Psoas muscle (tissue), 8 donors: ENCODE results near the gene KIAA1217. TPM values are rescaled to one million over a fixed set of nuclear protein-coding genes. Genes with fewer than 3 reads are reported as not detected.

ENCODE experiments used
- ATAC-seq, 4 donors: fragments of 200-7000 bp; cut with Tn5 transposase; one replicate each; pipeline ENCODE4 v1.9.1; 2020; ENCODE audit warnings: moderate library complexity in 3 of 4, mild to moderate bottlenecking in 2 of 4
- DNase-seq, 2 donors: peaks; one replicate each; pipeline ENCODE4 v3.0.0-alpha.2; 2020
- H3K27ac ChIP-seq: fragments of 200-600 bp; one replicate; pipeline ENCODE4 v1.8.0; 2022
- H3K27me3 ChIP-seq, 3 donors: fragments of 200-600 bp in 1 of 3; one replicate each; pipeline versions ENCODE4 v1.6.1 to v1.8.0; 2013 to 2022; ENCODE audit warnings: low read length in 2 of 3, mild to moderate bottlenecking in 2 of 3, moderate library complexity in 1 of 3; ENCODE audit not compliant: insufficient read depth in 3 of 3
- H3K36me3 ChIP-seq, 2 donors: fragments of 200-600 bp in 1 of 2; one replicate each; pipeline versions ENCODE4 v1.6.1 to v1.8.0; 2013 to 2022; ENCODE audit warnings: low read depth in 1 of 2, mild to moderate bottlenecking in 1 of 2, moderate library complexity in 1 of 2; ENCODE audit not compliant: insufficient read depth in 1 of 2
- H3K4me1 ChIP-seq: fragments of 200-600 bp; one replicate; pipeline ENCODE4 v1.8.0; 2022
- H3K4me3 ChIP-seq: fragments of 200-600 bp; one replicate; pipeline ENCODE4 v1.8.0; 2022; ENCODE audit warnings: mild to moderate bottlenecking
- H3K9me3 ChIP-seq: fragments of 200-600 bp; one replicate; pipeline ENCODE4 v1.8.0; 2022
- WGBS, 3 donors: extraction: QIAGEN DNeasy Blood & Tissue Kit; methylation state at CpG; one replicate each; pipeline versions ENCODE4 v1.1.6 to v1.1.7; 2013; 5-methylcytosine and 5-hydroxymethylcytosine counted together
- intact Hi-C, 2 donors: fragments of 100-400 bp; cut with DNase I; formaldehyde crosslinking; loops; one replicate each; pipeline versions ENCODE4 v1.11.0 to v1.14.2; 2022
- polyA plus RNA-seq, 3 donors: library from polyadenylated mRNA; stranded (reverse); fragments of 200-250 nt; gene quantifications; one replicate each; pipeline ENCODE4 v1.2.3, GENCODE V29; 2013
- total RNA-seq, 4 donors: library from RNA; stranded (reverse); fragmentation: NEBNext Ultra II Directional in 2 of 4; extraction: Animal tissue kit (Norgen Biotek cat#: 25700) in 2 of 4; gene quantifications; one replicate each; pipeline versions ENCODE4 v1.2.1 to v1.2.4, GENCODE V29; 2021 to 2023
- TF ChIP-seq, protein P1 (sequence below): fragments of 200-600 bp; IDR thresholded peaks from one replicate; pipeline ENCODE4 v1.8.0; 2022; ENCODE audit warnings: antibody characterized with exemption
- donor health status: healthy with polysubstance abuse.
- donor health status: DM: no; HTN: no; CAD: no; lungs with moderate emphysema.
- donor health status: Bipolar disorder and iron deficiency.
- donor health status: healthy.
- donor health status: DM: yes; HTN: yes; CAD: no.
- donor health status: DM: no; HTN: no; CAD: no.
- donor health status: DM: no; HTN: no; CAD: no.
- donor health status: DM: yes; HTN: yes; CAD: no.

KIAA1217 gene
- total and polyA plus RNA-seq, 7 donors, result 8.9 to 169 (median 65.9) TPM

DNA sequence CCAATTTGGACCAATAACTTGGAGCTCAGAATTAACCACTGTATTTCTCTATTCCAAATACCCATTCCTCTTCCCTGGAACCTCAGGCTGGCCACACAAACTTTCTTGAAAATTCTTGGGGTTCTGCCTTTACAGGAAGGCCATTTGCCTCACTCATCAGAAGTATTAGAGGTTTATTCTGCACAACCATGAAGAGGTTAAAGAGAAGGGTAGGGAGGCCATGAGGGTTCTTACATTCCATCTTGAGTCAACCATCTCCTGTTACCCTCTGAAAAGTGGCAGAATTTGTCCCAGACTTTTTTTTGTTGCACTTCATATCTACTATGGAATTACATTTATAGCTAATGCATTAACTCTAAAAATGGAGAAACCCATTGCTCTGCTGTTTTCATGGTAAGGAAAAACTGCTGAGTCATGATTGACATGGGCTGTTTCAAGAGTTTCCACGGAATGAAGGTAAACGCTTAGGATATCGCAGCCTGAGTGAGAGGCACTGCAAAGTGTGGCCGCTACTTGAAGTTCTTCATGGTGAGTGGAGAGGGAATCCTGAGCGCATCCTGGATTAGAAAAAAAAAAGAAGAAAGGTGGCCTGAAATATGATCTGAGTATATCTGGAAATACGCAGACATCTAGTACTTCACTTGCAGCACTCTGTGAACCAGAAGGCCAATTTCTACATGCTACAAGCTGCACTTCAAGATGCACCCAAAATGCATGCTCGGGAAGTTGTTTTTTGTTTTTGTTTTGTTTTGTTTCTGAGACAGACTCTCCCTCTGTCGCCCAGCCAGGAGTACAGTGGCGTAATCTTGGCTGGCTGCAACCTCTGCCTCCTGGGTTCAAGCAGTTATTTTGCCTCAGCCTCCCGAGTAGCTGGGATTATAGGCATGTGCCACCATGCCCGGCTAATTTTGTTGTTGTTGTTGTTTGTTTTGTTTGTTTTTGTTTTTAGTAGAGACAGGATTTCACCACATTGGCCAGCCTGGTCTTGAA, 83.7 kb downstream of the KIAA1217 start:
- Histone ChIP-seq H3K36me3 (peaks cover 0 to 9% of the 10 kb centered on the region in 2 donors), H3K4me1 (peaks cover 30% of the 10 kb centered on the region), H3K9me3 (no peaks in the 10 kb centered on the region), H3K4me3 (no peak overlapping the region), H3K27me3 (no peaks in the 10 kb centered on the region), H3K27ac (peak overlapping the region; percentile 82)
- intact Hi-C loops, result loop anchor here in 1 of 2 donors (2.0 to 5.0 kb wide), 2 partner anchors 16 to 80 kb away; no protein-coding TSS in a partner anchor
- WGBS, 3 donors, result 42 to 75% (median 51%) methylated on average over 11 of the region's 11 CpGs
- peak; percentile 12 to 47 (median 20) for ATAC-seq
- TF ChIP-seq, protein P1, sequence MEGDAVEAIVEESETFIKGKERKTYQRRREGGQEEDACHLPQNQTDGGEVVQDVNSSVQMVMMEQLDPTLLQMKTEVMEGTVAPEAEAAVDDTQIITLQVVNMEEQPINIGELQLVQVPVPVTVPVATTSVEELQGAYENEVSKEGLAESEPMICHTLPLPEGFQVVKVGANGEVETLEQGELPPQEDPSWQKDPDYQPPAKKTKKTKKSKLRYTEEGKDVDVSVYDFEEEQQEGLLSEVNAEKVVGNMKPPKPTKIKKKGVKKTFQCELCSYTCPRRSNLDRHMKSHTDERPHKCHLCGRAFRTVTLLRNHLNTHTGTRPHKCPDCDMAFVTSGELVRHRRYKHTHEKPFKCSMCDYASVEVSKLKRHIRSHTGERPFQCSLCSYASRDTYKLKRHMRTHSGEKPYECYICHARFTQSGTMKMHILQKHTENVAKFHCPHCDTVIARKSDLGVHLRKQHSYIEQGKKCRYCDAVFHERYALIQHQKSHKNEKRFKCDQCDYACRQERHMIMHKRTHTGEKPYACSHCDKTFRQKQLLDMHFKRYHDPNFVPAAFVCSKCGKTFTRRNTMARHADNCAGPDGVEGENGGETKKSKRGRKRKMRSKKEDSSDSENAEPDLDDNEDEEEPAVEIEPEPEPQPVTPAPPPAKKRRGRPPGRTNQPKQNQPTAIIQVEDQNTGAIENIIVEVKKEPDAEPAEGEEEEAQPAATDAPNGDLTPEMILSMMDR, result no peak
- DNase-seq, result peak in 1 of 2 donors; percentile 79

DNA sequence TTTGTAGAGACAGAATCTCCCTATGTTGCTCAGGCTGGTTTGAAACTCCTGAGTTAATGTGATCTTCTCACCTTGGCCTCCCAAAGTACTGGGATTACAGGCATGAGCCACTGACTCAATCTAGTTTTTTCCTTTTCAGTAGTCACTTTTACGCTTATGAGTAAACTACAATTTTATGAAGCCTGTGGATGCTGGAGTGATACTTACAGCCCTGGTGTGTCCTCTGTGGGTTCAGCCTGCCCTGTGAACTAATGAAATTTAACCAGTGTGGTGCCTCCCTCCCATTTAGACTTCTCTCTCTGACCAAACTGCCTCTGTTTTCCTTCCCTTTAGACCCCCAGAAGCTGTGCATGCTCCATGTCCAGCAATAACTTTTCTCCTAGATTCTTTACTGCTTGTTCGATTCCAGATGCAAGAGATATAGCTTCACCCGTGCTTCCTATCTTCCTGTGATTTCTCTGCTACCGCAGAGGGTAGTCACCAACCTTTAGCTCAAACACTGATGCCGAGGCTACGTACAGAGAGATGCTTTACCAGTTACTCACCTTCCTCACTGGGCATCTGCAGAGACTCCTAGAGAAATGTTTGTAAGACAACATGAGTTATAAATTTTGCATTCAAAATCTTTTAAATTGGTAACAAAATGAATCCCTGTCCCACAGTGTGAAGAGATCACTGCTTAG, 90.8 kb downstream of the KIAA1217 start:
- Histone ChIP-seq H3K9me3 (no peaks in the 10 kb centered on the region), H3K27me3 (no peaks in the 10 kb centered on the region), H3K4me1 (peaks cover 14% of the 10 kb centered on the region), H3K27ac (peak overlapping the region; percentile 30), H3K36me3 (no peaks in the 10 kb centered on the region), H3K4me3 (no peak overlapping the region)
- peak; percentile 32 to 68 (median 46) for ATAC-seq
- no peak for DNase-seq
- TF ChIP-seq, protein P1, result no peak
- intact Hi-C loops, result loop anchor here in 1 of 2 donors (10.0 kb wide), 1 partner anchor 55 kb away; no protein-coding TSS in a partner anchor
- 69 to 93% (median 80%) methylated on average over 6 of the region's 6 CpGs for WGBS, 3 donors

DNA sequence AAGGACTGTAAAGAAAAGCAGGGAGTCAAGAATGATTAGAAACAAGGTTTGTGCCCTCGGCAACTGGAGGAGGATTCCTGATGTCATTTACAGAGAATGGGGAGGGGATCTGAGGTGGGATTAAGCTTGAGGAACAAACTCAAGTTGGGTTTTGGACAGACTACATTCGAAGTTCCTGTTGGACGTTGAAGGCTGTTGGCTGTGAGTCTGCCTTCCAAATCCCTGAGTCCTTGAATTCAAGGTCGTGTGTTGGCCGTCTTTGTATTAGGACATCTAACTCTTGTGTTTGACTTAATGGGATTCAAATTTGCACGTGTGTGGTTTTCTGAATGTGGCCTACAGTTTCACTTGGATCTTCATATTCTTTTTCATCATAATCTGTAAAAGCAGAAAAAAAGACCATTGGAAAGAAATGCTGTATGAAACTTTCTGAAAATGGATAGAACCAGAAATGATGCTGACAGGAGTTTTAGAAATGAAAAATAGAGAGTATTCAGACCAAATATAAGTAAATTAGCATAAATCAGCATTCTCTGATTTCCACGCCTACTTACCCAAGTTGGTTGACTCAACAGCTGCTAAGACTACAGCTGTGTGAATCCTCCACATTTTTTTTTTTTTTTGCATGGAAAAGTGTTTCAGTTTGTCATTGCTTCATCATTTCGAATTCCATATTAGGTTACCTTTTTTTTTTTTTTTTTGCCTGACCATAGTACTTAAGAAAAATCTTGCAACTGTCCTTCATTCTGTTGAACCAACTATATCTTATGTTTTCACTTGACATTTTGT, 94.8 kb downstream of the KIAA1217 start:
- WGBS, 3 donors, result 36 to 41% (median 40%) methylated on average over 8 of the region's 8 CpGs
- H3K4me1 ChIP-seq, result peaks cover 28% of the 10 kb centered on the region
- no peaks in the 10 kb centered on the region for H3K36me3 ChIP-seq
- TF ChIP-seq, protein P1, result no peak
- intact Hi-C loops, result loop anchor here in 1 of 2 donors (10.0 kb wide), 1 partner anchor 51 kb away; no protein-coding TSS in a partner anchor
- ATAC-seq, result no peak
- no peaks in the 10 kb centered on the region for H3K9me3 ChIP-seq
- no peaks in the 10 kb centered on the region for H3K27me3 ChIP-seq
- no peak overlapping the region for H3K4me3 ChIP-seq
- no peak for DNase-seq
- peak overlapping the region; percentile 77 for H3K27ac ChIP-seq
